ENCODE results near the gene GPAM.
"Not testable (repeated sequence)": the region's sequence is repeated elsewhere in the genome, so short reads cannot be mapped to it uniquely, and the experiment has no call there.

Gene GPAM

GRCh38 chr10:112183329-112184051 lies at the start of gene GPAM:
GPAM (minus strand) TSS chr10:112183765; CDS start chr10:112181784, 1,981 bp downstream.
- peak; percentile 98 for DNase-seq (ENCODE audit: low spot score)

DNA sequence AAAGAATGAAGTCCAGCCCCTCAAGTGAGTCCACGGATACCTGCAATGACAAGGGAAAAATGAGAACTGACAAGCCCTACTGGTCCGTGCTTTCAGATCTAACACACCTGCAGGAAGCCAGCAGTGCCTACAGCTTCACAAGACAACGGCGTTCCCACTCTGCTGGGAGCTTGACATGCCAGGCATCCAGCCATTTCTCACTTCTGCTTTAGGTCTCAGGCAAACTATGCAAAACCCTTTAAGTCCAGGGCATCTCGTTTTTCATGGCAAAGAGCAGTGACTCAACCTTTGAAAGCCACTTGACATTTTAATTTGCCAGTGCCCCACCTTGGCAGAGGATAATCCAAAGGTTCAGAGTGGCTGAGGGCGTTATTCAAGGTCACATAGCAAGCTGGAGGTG lies 49.1 kb upstream of the GPAM start:
- DNase-seq (ENCODE audit: low spot score) = no peak

DNA sequence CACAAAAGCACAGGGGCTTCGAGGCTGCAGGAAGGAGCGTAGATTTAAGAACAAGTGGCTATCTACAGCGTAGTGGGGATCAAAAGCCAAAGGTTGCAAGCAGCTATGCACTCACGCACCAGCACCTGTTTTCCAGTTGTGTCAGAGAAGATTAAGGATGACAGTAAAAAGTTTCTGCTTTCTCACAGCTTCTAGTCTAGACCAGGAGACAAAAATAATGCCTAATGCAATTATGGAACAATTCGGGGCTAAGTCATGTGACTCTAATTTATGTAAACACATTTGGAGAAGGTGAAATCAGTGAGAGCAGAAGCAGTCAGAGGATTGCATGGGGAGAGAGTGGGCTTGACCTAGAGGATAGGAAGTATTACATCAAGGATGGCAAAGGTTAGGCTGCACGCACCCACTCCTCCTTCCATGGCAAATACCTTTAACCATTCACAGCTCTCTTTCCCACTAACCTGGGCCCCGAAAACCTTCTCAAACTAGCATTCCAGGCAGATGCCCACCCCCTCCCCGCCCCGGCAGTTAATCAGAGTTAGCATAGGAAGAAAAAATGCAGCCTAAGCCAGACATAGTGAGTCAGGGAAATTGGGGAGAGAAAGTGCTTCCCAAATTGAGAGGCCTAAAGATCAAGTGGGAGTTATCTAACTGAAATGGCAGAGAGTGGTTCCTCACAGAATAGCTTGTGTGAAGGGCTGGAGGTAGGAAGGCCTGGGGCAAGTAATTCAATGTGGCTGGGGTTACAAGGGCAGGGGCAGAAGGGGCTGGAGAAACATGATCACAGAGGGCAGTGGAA lies 48.2 kb upstream of the GPAM start:
- DNase-seq (ENCODE audit: low spot score) = no peak

DNA sequence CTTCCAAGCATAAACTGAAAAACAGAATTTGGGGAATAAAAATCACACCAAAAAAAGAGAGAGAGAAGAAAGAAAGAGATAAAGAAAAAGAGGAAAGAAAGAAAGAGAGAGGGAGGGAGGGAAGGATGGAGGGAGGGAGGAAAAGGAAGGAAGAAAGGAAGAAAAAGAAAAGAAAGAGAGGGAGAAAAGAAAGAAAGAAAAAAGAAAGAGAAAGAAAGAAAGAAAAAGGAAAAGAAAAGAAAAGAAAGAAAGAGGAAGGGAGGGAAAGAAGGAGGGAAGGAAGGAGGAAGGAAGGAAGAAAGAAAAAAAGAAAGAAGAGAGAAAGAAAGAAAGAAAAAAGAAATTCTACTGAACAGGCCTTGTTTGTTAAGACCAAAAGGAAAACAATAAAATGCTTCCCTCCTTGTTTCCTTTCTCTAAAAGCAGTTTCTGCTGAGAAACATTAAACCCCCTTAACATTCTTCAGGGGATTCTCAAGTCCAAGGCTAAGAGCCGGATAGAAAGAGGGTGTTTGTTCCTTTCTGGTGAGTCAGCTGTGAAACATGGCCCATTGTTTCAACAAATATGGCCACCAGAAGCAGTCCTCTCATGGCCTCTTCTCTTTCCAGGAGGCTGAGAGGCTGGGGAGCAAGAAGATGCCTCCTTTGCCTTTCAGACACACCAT lies 46.9 kb upstream of the GPAM start:
- DNase-seq (ENCODE audit: low spot score) = no peak

GRCh38 chr10:112229901-112230300 lies 46.3 kb upstream of the GPAM start:
- no peak for DNase-seq (ENCODE audit: low spot score)

DNA sequence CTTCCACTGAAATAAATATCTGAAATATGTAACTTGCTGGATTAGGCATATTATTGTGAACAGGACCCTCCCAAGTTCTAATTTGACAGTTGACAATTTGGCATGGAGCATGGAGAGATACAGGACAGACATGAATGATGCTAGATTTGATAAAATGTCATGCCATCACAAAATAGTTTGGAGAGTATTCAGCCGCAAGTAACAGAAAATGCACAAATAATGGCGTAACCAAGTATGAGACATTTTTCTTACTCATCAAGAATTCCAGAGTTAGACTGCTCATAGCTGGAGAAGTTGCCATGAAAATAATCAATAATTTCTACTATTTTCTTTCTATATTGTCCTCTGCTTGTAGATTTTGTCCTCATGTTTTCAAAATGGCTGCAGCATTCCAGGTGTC lies 45.5 kb upstream of the GPAM start:
- no peak for DNase-seq (ENCODE audit: low spot score)

GRCh38 chr10:112228366-112229088 lies 45.0 kb upstream of the GPAM start:
- DNase-seq (ENCODE audit: low spot score) = not testable (repeated sequence)

- no peak for DNase-seq (ENCODE audit: low spot score)
Observed at GRCh38 chr10:112227331-112227987, 43.9 kb upstream of the GPAM start.

GRCh38 chr10:112226439-112227248 lies 43.1 kb upstream of the GPAM start:
- no peak for DNase-seq (ENCODE audit: low spot score)

DNA sequence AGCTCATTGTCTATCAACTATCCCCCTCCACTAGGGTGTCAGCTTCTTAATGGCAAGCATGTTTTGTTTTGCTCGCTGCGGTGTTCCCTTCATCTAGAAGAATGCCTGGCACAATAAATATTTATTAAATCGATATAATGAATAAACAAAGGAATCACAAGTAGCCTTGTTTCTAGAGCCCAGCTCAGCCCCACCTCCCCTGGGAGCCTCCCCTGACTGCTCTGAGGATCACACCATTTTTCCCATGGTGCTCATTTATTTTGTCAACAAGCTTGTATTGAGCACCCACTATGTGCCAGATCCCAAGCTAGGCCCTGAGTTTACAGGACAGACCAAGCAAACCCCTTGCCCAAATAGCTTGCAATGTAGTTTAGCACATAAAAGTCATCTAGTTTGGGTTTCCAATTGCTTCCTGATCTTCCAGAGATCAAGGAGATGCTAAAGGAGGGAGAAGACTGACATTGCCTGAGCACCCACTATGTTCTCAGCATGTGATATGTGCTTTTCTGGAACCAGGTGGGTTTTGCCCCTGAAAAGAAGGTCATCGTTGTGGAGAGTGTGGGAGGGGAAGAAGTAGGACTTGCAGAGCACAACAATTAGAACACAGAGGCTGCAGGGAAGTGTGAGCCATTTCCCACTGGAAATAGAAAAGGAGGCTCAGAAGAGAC lies 42.3 kb upstream of the GPAM start:
- no peak for DNase-seq (ENCODE audit: low spot score)

GRCh38 chr10:112224933-112225529 lies 41.5 kb upstream of the GPAM start:
- DNase-seq (ENCODE audit: low spot score) = no peak

DNA sequence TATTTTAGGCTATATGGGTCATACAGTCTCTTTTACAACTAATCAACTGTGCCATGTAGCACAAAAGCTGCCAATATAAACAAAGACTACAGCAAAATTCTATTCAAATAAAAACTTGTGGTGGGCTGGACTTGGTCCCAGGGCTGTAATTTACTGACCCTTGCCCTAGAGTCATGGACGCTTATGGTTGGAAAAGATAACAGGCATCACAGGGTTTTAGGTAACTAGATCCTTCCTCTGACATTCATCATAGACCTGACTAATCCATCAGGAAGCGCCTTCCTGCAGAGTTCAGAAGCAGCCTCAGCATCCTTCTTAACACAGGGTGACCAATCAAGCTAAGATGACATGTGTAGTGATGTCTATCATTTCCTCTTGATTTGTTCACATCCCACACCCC lies 40.2 kb upstream of the GPAM start:
- no peak for DNase-seq (ENCODE audit: low spot score)

GRCh38 chr10:112222799-112223198 lies 39.2 kb upstream of the GPAM start:
- no peak for DNase-seq (ENCODE audit: low spot score)

- no peak for DNase-seq (ENCODE audit: low spot score)
Observed at GRCh38 chr10:112221545-112221944, 38.0 kb upstream of the GPAM start.

GRCh38 chr10:112218960-112219359 lies 35.4 kb upstream of the GPAM start:
- no peak for DNase-seq (ENCODE audit: low spot score)

DNA sequence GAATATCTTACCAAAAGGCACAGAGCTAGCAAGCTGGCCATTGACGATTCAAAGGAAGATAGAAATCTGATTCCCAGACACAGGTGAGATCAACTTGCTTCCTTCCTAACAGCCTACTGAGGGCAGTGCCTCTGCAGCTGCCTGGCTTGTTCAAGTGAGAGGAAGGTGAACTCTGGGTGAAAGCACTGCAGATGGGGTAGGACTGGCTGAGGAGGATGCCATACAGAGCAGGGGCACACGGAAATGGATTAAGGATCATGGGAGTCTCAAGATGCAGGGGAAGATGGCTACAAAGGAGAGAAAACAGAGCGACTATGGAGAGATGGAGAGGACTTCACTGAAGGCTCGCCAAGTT lies 34.4 kb upstream of the GPAM start:
- no peak for DNase-seq (ENCODE audit: low spot score)

DNA sequence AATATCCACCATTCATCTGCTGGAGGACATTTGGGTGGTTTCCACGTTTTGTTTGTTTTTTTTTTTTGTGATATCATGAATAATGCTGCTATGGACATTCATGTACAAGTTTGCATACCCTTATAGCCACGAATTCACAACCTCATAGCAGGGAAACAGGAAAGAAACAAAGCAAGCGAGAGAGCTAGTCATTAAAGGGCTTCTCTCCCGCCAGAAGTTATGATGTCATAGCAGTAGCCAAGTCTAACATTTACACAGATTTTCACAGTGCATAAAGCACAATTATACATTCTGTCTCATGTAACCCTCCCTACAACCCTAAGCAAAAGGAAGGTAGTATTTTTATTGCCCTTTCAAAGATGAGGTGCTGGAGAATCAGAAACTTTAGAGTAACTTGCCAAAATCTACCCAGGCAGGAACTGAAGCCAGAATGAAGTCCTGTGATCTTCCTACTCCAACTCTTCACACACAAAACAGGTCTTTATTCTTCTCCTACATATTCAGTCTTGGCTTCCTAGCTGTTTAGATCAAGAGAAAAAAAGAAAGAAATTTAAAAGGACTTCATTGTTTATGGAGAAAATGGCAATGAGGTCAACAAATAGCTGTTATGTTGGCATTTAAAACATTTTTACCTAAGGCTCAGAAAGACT lies 33.9 kb upstream of the GPAM start:
- DNase-seq (ENCODE audit: low spot score) = no peak

GRCh38 chr10:112216966-112217365 lies 33.4 kb upstream of the GPAM start:
- no peak for DNase-seq (ENCODE audit: low spot score)

DNA sequence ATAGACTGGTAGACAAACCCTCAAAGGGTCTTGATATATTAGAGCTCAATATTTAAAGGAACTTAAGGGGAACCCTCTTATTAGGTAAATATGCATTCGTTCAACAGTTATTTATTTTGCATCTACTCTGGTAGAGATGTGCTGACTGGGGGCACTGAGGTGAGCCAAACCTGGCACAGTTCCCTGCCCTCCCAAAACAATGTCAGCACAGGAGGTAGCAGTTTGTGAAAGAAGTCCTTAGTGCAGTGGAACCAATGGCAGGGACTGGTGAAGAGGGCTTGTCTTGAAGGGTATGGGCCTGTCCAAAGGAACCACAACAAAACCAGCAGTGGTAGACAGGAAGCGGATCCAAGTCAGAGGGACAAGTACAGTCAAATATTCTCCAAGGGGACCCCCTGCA lies 32.6 kb upstream of the GPAM start:
- DNase-seq (ENCODE audit: low spot score) = no peak

Measured in iPS-NIHi11 (cell line).